Measurements from ENCODE around the gene LDLRAD4.

Gene LDLRAD4

DNA sequence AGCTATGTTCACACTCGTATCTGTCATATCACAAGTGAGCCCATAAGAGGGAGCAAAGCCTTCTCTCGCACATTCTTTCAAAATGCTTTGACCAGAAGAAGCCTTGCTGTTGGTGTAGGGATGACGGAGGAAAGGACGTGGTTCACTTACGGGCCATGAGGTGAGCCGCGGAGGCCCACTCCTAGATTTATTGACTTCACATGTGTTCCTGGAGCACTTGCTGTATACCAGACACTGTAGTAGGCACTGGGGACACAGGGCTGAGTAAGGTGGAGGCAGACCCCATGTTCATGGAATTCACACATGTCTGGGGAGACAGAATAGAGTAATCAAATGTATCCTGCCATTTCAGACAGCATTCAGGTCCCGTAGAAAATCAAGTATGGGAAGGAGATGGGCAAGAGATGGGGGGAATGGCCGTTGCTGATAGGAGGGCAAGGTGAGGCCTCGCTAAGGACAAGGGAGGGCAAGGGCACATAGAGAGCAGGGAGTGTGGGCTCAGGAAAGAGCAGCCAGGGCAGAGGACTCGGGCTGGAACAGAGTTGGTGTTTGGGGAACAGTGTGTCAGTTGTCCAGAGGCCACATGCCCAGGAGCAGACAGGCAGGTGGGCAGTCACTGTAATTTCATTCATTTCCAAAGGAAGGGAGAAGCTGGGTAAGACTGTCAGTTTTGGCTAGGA is 182.2 kb downstream of the LDLRAD4 start:
- Histone ChIP-seq H3K79me2 (ENCODE audit: insufficient read depth, low read depth) (no peaks in the 10 kb centered on the region), H3K9ac (no peak overlapping the region), H3K27ac (no peak overlapping the region), H4K20me1 (ENCODE audit: insufficient read depth) (no peaks in the 10 kb centered on the region), H2AFZ (ENCODE audit: low read depth) (no peak overlapping the region), H3K4me2 (no peak overlapping the region), H3K36me3 (ENCODE audit: insufficient read depth) (no peaks in the 10 kb centered on the region), H3K4me1 (ENCODE audit: low read depth, poor library complexity, severe bottlenecking) (no peaks in the 10 kb centered on the region), H3K4me3 (IDR thresholded peaks at IDR 0.05; ENCODE audit: insufficient read depth, low read depth, low read length) (no peak overlapping the region), H3K27me3 (ENCODE audit: insufficient read depth, low read depth) (no peaks in the 10 kb centered on the region)
- TF ChIP-seq, protein P1, sequence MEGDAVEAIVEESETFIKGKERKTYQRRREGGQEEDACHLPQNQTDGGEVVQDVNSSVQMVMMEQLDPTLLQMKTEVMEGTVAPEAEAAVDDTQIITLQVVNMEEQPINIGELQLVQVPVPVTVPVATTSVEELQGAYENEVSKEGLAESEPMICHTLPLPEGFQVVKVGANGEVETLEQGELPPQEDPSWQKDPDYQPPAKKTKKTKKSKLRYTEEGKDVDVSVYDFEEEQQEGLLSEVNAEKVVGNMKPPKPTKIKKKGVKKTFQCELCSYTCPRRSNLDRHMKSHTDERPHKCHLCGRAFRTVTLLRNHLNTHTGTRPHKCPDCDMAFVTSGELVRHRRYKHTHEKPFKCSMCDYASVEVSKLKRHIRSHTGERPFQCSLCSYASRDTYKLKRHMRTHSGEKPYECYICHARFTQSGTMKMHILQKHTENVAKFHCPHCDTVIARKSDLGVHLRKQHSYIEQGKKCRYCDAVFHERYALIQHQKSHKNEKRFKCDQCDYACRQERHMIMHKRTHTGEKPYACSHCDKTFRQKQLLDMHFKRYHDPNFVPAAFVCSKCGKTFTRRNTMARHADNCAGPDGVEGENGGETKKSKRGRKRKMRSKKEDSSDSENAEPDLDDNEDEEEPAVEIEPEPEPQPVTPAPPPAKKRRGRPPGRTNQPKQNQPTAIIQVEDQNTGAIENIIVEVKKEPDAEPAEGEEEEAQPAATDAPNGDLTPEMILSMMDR (conservative IDR thresholded peaks at IDR 0.05; ENCODE audit: low read depth, low read length): no peak

DNA sequence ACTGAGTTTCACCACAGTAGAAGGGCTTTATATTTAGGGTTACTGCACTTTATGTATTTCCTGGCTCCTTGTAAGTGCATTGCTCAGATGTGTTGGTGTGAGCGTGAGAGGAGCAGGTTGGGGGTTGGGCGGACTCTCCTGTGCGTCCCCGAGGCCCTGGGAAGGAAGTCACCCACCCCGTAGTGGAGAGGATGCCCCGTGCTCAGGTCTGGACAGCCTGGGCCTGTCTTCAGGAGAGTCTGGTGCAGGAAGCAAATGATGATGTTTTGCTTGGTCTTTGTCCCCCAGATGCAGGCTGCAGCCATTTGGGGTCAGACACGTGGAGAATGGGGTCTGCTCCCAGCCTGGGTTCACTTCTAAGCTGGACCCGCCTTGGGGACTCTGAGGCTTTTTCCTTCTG is 182.8 kb downstream of the LDLRAD4 start:
- H4K20me1 ChIP-seq (ENCODE audit: insufficient read depth): no peaks in the 10 kb centered on the region
- H3K4me3 ChIP-seq (IDR thresholded peaks at IDR 0.05; ENCODE audit: insufficient read depth, low read depth, low read length): no peak overlapping the region
- no peak overlapping the region for H3K9ac ChIP-seq
- H3K79me2 ChIP-seq (ENCODE audit: insufficient read depth, low read depth): no peaks in the 10 kb centered on the region
- H3K4me2 ChIP-seq: no peak overlapping the region
- H2AFZ ChIP-seq (ENCODE audit: low read depth): no peak overlapping the region
- TF ChIP-seq, protein P1 (conservative IDR thresholded peaks at IDR 0.05; ENCODE audit: low read depth, low read length): no peak
- H3K27me3 ChIP-seq (ENCODE audit: insufficient read depth, low read depth): no peaks in the 10 kb centered on the region
- no peaks in the 10 kb centered on the region for H3K4me1 ChIP-seq (ENCODE audit: low read depth, poor library complexity, severe bottlenecking)
- no peak overlapping the region for H3K27ac ChIP-seq
- H3K36me3 ChIP-seq (ENCODE audit: insufficient read depth): no peaks in the 10 kb centered on the region

DNA sequence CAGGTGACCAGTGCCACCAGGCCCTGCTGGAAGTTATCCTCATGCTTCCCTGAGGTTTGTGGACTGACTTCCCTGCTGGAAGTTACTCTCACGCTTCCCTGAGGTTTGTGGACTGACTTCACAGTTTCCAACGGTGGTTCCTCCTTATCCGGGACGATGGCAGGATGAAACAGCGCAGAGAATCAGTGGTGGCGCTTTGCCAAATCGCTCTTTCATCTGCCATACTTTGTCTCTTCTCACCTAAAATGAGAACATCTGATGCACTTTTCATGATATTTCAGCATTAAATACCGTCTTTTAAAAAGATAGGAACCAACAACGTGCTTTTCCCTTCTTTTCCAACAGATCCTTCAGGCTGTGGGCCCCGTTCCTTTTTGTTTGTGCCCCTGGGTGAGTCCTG is 183.3 kb downstream of the LDLRAD4 start:
- no peak overlapping the region for H3K4me3 ChIP-seq (IDR thresholded peaks at IDR 0.05; ENCODE audit: insufficient read depth, low read depth, low read length)
- no peaks in the 10 kb centered on the region for H3K79me2 ChIP-seq (ENCODE audit: insufficient read depth, low read depth)
- H3K4me2 ChIP-seq: no peak overlapping the region
- H2AFZ ChIP-seq (ENCODE audit: low read depth): no peak overlapping the region
- TF ChIP-seq, protein P1 (conservative IDR thresholded peaks at IDR 0.05; ENCODE audit: low read depth, low read length): no peak
- H3K36me3 ChIP-seq (ENCODE audit: insufficient read depth): no peaks in the 10 kb centered on the region
- no peaks in the 10 kb centered on the region for H3K4me1 ChIP-seq (ENCODE audit: low read depth, poor library complexity, severe bottlenecking)
- no peaks in the 10 kb centered on the region for H3K27me3 ChIP-seq (ENCODE audit: insufficient read depth, low read depth)
- no peak overlapping the region for H3K9ac ChIP-seq
- no peaks in the 10 kb centered on the region for H4K20me1 ChIP-seq (ENCODE audit: insufficient read depth)
- H3K27ac ChIP-seq: no peak overlapping the region

DNA sequence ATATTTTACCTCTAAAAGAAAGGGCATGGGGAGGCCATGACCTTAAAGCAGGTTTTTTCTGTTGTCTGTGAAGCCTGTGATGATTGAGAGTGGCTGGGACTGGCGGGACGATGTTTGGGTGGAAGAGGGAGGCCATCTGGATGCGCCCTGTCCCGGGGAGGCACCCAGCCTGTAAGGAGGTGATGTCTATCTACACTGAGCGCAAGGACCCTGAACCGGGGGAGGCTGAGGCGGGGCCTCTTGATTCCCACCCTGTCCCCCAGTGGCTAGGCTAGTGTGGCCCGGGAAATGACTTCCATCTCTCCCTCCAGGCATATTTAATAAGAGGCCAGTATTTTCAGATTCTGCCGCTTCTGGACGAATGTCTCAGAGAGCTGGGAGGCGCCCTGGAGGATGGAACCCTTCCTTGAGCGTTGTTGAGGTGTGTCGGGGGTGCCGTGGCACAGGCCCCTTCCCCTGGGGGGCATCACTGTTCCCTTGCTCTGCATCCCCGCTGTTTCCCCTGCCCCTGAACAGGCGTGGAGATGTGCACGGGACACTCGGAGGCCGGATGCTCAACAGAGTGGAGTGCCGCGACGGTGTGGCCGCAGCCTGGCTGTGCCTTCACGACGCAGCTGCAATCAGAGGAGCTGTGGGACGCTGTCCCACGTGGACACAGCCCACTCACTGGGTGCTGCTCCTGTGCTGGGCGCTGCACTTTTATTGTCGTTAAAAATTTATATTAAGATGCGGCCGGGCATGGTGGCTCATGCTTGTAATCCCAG is 185.4 kb downstream of the LDLRAD4 start:
- H3K79me2 ChIP-seq (ENCODE audit: insufficient read depth, low read depth): no peaks in the 10 kb centered on the region
- H4K20me1 ChIP-seq (ENCODE audit: insufficient read depth): no peaks in the 10 kb centered on the region
- H2AFZ ChIP-seq (ENCODE audit: low read depth): no peak overlapping the region
- H3K27me3 ChIP-seq (ENCODE audit: insufficient read depth, low read depth): no peaks in the 10 kb centered on the region
- no peak overlapping the region for H3K27ac ChIP-seq
- TF ChIP-seq, protein P1 (conservative IDR thresholded peaks at IDR 0.05; ENCODE audit: low read depth, low read length): no peak
- no peak overlapping the region for H3K9ac ChIP-seq
- H3K4me3 ChIP-seq (IDR thresholded peaks at IDR 0.05; ENCODE audit: insufficient read depth, low read depth, low read length): no peak overlapping the region
- no peaks in the 10 kb centered on the region for H3K4me1 ChIP-seq (ENCODE audit: low read depth, poor library complexity, severe bottlenecking)
- no peaks in the 10 kb centered on the region for H3K36me3 ChIP-seq (ENCODE audit: insufficient read depth)
- H3K4me2 ChIP-seq: no peak overlapping the region
